CD14-positive monocyte (primary cell): ENCODE measurements around the gene C17orf78. TPM values are rescaled to one million over a fixed set of nuclear protein-coding genes. Genes with fewer than 3 reads are reported as not detected.

Source experiments
- DNase-seq, 3 donors: peaks; one replicate each; pipeline ENCODE4 v3.0.0-alpha.2; 2011 to 2022
- H2AFZ ChIP-seq: 2 replicates; pipeline ENCODE4 v1.6.0; 2012; ENCODE audit warnings: mild to moderate bottlenecking, low read depth, low read length, inconsistent platforms; ENCODE audit not compliant: insufficient read depth, poor library complexity, severe bottlenecking
- H3K27ac ChIP-seq, 2 donors: 1 replicate in 1 of 2; 2 replicates in 1 of 2; pipeline ENCODE4 v1.5.1; 2012 to 2013; ENCODE audit warnings: low read length in 2 of 2, control low read depth in 1 of 2, inconsistent platforms in 1 of 2, low read depth in 1 of 2, mild to moderate bottlenecking in 1 of 2
- H3K27me3 ChIP-seq, 2 donors: one replicate each; pipeline versions ENCODE4 v1.6.0 to v1.6.1; 2011 to 2013; ENCODE audit warnings: low read length in 2 of 2; ENCODE audit not compliant: control insufficient read depth in 2 of 2, insufficient read depth in 2 of 2
- H3K36me3 ChIP-seq, 2 donors: replicated peaks in 1 of 2; 1 replicate in 1 of 2; 2 replicates in 1 of 2; pipeline versions ENCODE4 v1.5.1 to v1.6.1; 2012 to 2013; ENCODE audit warnings: low read length in 2 of 2, control low read depth in 1 of 2, inconsistent platforms in 1 of 2, mild to moderate bottlenecking in 1 of 2; ENCODE audit not compliant: insufficient read depth in 2 of 2, control insufficient read depth in 1 of 2
- H3K4me1 ChIP-seq, 2 donors: 1 replicate in 1 of 2; 2 replicates in 1 of 2; pipeline versions ENCODE4 v1.5.1 to v1.6.1; 2012 to 2013; ENCODE audit warnings: low read length in 2 of 2, control low read depth in 1 of 2, inconsistent platforms in 1 of 2, mild to moderate bottlenecking in 1 of 2, moderate library complexity in 1 of 2; ENCODE audit not compliant: insufficient read depth in 2 of 2, control insufficient read depth in 1 of 2
- H3K4me2 ChIP-seq: replicated peaks from 2 replicates; pipeline ENCODE3; 2012; ENCODE audit warnings: low read length, moderate library complexity, mild to moderate bottlenecking; ENCODE audit not compliant: poor library complexity, severe bottlenecking; ENCODE audit errors: extremely low read depth
- H3K4me3 ChIP-seq, 3 experiments: fragments of 200-600 bp in 1 of 3; sonication (generic) in 1 of 3; replicated peaks in 1 of 3; 1 replicate in 2 of 3; 2 replicates in 1 of 3; pipeline ENCODE4 v1.5.1; 2011 to 2013; ENCODE audit warnings: low read length in 3 of 3, mild to moderate bottlenecking in 3 of 3, control low read depth in 2 of 3, low read depth in 2 of 3, inconsistent platforms in 1 of 3, moderate library complexity in 1 of 3
- H3K79me2 ChIP-seq: 2 replicates; pipeline ENCODE4 v1.6.0; 2012; ENCODE audit warnings: mild to moderate bottlenecking, control low read depth, inconsistent platforms, low read length, moderate library complexity; ENCODE audit not compliant: insufficient read depth
- H3K9ac ChIP-seq: 2 replicates; pipeline ENCODE4 v1.6.0; 2017; ENCODE audit warnings: low read length, mild to moderate bottlenecking; ENCODE audit not compliant: insufficient read depth, poor library complexity, severe bottlenecking
- H3K9me3 ChIP-seq, 2 donors: replicated peaks in 1 of 2; 1 replicate in 1 of 2; 2 replicates in 1 of 2; pipeline versions ENCODE4 v1.5.1 to v1.6.1; 2012 to 2013; ENCODE audit warnings: low read length in 2 of 2, control low read depth in 1 of 2; ENCODE audit not compliant: control insufficient read depth in 1 of 2, insufficient read depth in 1 of 2
- H4K20me1 ChIP-seq: 2 replicates; pipeline ENCODE4 v1.6.0; 2012; ENCODE audit warnings: mild to moderate bottlenecking, low read length, control low read depth, moderate library complexity; ENCODE audit not compliant: insufficient read depth
- H3K27ac Mint-ChIP-seq, 7 donors: one replicate each; pipeline ENCODE4 v1.8.0; 2020; ENCODE audit warnings: mild to moderate bottlenecking in 7 of 7, mixed read lengths in 7 of 7, moderate library complexity in 6 of 7, inconsistent platforms in 2 of 7
- H3K27me3 Mint-ChIP-seq, 3 donors: one replicate each; pipeline ENCODE4 v1.8.0; 2021 to 2022; ENCODE audit warnings: low read depth in 3 of 3, mild to moderate bottlenecking in 3 of 3, mixed read lengths in 3 of 3, moderate library complexity in 3 of 3, inconsistent platforms in 1 of 3
- H3K36me3 Mint-ChIP-seq, 2 donors: one replicate each; pipeline ENCODE4 v1.8.0; 2020; ENCODE audit warnings: mixed read lengths in 2 of 2, inconsistent platforms in 1 of 2, mild to moderate bottlenecking in 1 of 2
- H3K4me1 Mint-ChIP-seq: one replicate; pipeline ENCODE4 v1.8.0; 2020; ENCODE audit warnings: mild to moderate bottlenecking, mixed read lengths
- H3K4me3 Mint-ChIP-seq, 2 donors: one replicate each; pipeline ENCODE4 v1.8.0; 2020; ENCODE audit warnings: mild to moderate bottlenecking in 2 of 2, mixed read lengths in 2 of 2, moderate library complexity in 1 of 2
- H3K9me3 Mint-ChIP-seq, 7 donors: one replicate each; pipeline ENCODE4 v1.8.0; 2020 to 2022; ENCODE audit warnings: mixed read lengths in 7 of 7, mild to moderate bottlenecking in 6 of 7, moderate library complexity in 6 of 7, inconsistent platforms in 2 of 7
- CTCF ChIP-seq: fragments of 200-600 bp; IDR thresholded peaks from one replicate; pipeline ENCODE4 v1.8.0; 2022; ENCODE audit warnings: antibody characterized with exemption, mild to moderate bottlenecking
- WGBS: methylation state at CpG from one replicate; pipeline ENCODE4 v1.1.5; 2013; ENCODE audit warnings: missing lambda C conversion rate; ENCODE audit not compliant: insufficient coverage; 5-methylcytosine and 5-hydroxymethylcytosine counted together
- intact Hi-C, 2 donors: fragments of 100-400 bp; cut with micrococcal nuclease; formaldehyde crosslinking; loops; one replicate each; pipeline versions ENCODE4 v1.15.0 to v1.15.1; 2023
- polyA plus RNA-seq, 3 donors: library from polyadenylated mRNA; depleted of rRNA in 1 of 3; unstranded in 2 of 3; stranded (reverse) in 1 of 3; fragments of 300-500 nt in 2 of 3; fragments of >200 nt in 1 of 3; fragmentation: Illumina TruSeq in 2 of 3; gene quantifications; 1 replicate in 2 of 3; 2 replicates in 1 of 3; pipeline ENCODE4 v1.2.3, GENCODE V29; 2012 to 2021

Gene C17orf78
- polyA plus RNA-seq, 3 donors: not detected

- no peaks in the 10 kb centered on the region for H3K9me3 Mint-ChIP-seq
- Histone ChIP-seq H3K27ac (no peak overlapping the region), H3K9ac (no peak overlapping the region), H3K36me3 (no peaks in the 10 kb centered on the region), H3K4me3 (no peak overlapping the region), H3K4me2 (no peak overlapping the region), H2AFZ (no peak overlapping the region), H3K4me1 (no peaks in the 10 kb centered on the region), H3K9me3 (no peaks in the 10 kb centered on the region), H3K79me2 (no peaks in the 10 kb centered on the region), H3K27me3 (no peaks in the 10 kb centered on the region), H4K20me1 (no peaks in the 10 kb centered on the region)
- no peak for TF ChIP-seq CTCF
- no peaks in the 10 kb centered on the region for H3K4me1 Mint-ChIP-seq
- H3K36me3 Mint-ChIP-seq: no peaks in the 10 kb centered on the region
- no peak overlapping the region for H3K4me3 Mint-ChIP-seq
- H3K27ac Mint-ChIP-seq: no peak overlapping the region
- WGBS: no CpG with 5 or more reads among the region's 3 CpGs
- no peak for DNase-seq
- peaks cover 0 to 2% (median 1%) of the 10 kb centered on the region in 3 donors for H3K27me3 Mint-ChIP-seq
- intact Hi-C loops: no loop called here
Measured at GRCh38 chr17:37388266-37388665, 12.5 kb downstream of the C17orf78 start.

- Histone ChIP-seq H3K9ac (no peak overlapping the region), H2AFZ (no peak overlapping the region), H3K79me2 (no peaks in the 10 kb centered on the region), H3K27ac (no peak overlapping the region), H3K27me3 (no peaks in the 10 kb centered on the region), H4K20me1 (no peaks in the 10 kb centered on the region), H3K4me1 (no peaks in the 10 kb centered on the region), H3K9me3 (no peaks in the 10 kb centered on the region), H3K4me3 (no peak overlapping the region), H3K36me3 (no peaks in the 10 kb centered on the region), H3K4me2 (no peak overlapping the region)
- Mint-ChIP-seq H3K36me3 (no peaks in the 10 kb centered on the region), H3K9me3 (no peaks in the 10 kb centered on the region), H3K4me3 (no peak overlapping the region), H3K27ac (no peak overlapping the region), H3K4me1 (no peaks in the 10 kb centered on the region), H3K27me3 (peaks cover 0 to 2% (median 1%) of the 10 kb centered on the region in 3 donors)
- intact Hi-C loops: no loop called here
- no CpG with 5 or more reads among the region's 4 CpGs for WGBS
- DNase-seq: no peak
- TF ChIP-seq CTCF: no peak
Measured at GRCh38 chr17:37389160-37389559, 13.4 kb downstream of the C17orf78 start.
